Neural cell (in vitro differentiated cells): ENCODE data around the gene DCANP1.

ENCODE experiments used
- EP300 ChIP-seq: fragments of 450-650 bp; conservative IDR thresholded peaks from 2 replicates; pipeline ENCODE4 v1.6.1; 2014; ENCODE audit warnings: antibody characterized with exemption, mild to moderate bottlenecking, moderate library complexity; ENCODE audit not compliant: poor library complexity, severe bottlenecking
- EZH2 ChIP-seq: fragments of 200-600, 300-800 bp; shearing (Covaris generic), sonication (generic); IDR thresholded peaks from 2 replicates; pipeline ENCODE4 v1.6.1; 2014; ENCODE audit warnings: antibody characterized with exemption, low read length, borderline replicate concordance, mild to moderate bottlenecking; ENCODE audit not compliant: insufficient read depth, poor library complexity, severe bottlenecking
- MXI1 ChIP-seq: fragments of 450-650 bp; conservative IDR thresholded peaks from 2 replicates; pipeline ENCODE4 v1.6.1; 2014; ENCODE audit warnings: antibody characterized with exemption, mild to moderate bottlenecking; ENCODE audit not compliant: poor library complexity, severe bottlenecking
- POLR2AphosphoS5 ChIP-seq: IDR thresholded peaks from 2 replicates; pipeline ENCODE4 v1.6.1; 2012
- RAD21 ChIP-seq: fragments of 450-650 bp; conservative IDR thresholded peaks from 2 replicates; pipeline ENCODE4 v1.6.1; 2014; ENCODE audit warnings: antibody characterized with exemption, mild to moderate bottlenecking, moderate library complexity
- SMC3 ChIP-seq: fragments of 450-650 bp; conservative IDR thresholded peaks from 2 replicates; pipeline ENCODE4 v1.6.1; 2014; ENCODE audit warnings: antibody characterized with exemption, mild to moderate bottlenecking, moderate library complexity; ENCODE audit not compliant: poor library complexity
- TAF1 ChIP-seq: IDR thresholded peaks from 2 replicates; pipeline ENCODE4 v1.6.1; 2012; ENCODE audit warnings: low read depth
- TF ChIP-seq, protein P1 (sequence below): fragments of 450-650 bp; IDR thresholded peaks from 2 replicates; pipeline ENCODE4 v1.5.1; 2014; ENCODE audit warnings: antibody characterized with exemption, mild to moderate bottlenecking, moderate library complexity; ENCODE audit not compliant: poor library complexity, severe bottlenecking
- TF ChIP-seq, protein P2 (sequence below): IDR thresholded peaks from 2 replicates; pipeline ENCODE4 v1.6.1; 2012; ENCODE audit warnings: borderline replicate concordance

DNA sequence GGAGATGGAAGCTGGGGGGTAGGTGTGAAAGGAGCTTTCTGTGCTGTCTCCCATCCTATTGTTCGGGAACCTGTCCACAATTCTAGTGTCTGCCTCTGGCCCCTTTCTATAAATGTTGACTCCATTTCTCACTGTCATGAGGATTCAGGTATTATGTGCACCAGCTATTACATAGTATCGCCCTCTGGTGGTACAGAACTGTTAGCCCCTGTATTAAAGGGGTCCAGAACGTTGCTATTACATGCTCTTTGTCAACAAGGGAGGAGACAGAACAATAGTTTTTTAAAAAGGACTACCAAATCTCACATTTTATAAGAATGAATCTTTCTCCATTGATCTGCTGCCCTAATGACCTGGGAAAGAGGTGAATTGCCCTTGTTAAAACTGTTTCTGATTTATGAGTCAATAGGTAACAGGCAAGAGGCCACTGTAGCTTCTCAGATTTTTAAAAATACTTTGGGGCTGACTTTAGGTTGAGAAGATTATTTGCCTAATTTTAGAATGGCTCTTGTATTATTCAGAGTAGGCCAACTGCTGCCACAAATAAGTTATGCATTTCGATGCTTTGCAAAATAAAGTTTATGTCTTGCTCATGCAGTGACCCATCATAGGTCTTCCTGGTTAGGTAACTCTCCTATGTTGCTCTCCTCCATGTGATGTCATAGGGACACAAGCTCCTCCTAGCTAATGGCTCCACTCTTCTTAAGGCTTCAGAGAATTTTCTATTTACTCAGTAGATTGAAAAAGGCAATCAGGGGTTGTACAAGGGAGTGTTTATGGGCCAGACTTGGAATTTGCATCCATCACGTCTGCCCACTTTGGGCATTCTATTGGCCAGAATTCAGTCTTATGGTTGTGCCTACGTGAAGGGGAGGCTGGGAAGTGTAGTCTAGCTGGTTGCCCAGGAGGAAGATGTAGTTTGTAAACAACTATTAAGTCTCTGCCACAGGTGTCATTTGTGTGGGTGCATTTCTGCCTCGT is 20.8 kb downstream of the DCANP1 start:
- TF ChIP-seq, protein P1, sequence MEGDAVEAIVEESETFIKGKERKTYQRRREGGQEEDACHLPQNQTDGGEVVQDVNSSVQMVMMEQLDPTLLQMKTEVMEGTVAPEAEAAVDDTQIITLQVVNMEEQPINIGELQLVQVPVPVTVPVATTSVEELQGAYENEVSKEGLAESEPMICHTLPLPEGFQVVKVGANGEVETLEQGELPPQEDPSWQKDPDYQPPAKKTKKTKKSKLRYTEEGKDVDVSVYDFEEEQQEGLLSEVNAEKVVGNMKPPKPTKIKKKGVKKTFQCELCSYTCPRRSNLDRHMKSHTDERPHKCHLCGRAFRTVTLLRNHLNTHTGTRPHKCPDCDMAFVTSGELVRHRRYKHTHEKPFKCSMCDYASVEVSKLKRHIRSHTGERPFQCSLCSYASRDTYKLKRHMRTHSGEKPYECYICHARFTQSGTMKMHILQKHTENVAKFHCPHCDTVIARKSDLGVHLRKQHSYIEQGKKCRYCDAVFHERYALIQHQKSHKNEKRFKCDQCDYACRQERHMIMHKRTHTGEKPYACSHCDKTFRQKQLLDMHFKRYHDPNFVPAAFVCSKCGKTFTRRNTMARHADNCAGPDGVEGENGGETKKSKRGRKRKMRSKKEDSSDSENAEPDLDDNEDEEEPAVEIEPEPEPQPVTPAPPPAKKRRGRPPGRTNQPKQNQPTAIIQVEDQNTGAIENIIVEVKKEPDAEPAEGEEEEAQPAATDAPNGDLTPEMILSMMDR = peak; percentile 32
- TF ChIP-seq SMC3 (no peak), RAD21 (no peak), TAF1 (no peak), EP300 (no peak), POLR2AphosphoS5 (no peak), EZH2 (no peak), MXI1 (no peak)
- TF ChIP-seq, protein P2, sequence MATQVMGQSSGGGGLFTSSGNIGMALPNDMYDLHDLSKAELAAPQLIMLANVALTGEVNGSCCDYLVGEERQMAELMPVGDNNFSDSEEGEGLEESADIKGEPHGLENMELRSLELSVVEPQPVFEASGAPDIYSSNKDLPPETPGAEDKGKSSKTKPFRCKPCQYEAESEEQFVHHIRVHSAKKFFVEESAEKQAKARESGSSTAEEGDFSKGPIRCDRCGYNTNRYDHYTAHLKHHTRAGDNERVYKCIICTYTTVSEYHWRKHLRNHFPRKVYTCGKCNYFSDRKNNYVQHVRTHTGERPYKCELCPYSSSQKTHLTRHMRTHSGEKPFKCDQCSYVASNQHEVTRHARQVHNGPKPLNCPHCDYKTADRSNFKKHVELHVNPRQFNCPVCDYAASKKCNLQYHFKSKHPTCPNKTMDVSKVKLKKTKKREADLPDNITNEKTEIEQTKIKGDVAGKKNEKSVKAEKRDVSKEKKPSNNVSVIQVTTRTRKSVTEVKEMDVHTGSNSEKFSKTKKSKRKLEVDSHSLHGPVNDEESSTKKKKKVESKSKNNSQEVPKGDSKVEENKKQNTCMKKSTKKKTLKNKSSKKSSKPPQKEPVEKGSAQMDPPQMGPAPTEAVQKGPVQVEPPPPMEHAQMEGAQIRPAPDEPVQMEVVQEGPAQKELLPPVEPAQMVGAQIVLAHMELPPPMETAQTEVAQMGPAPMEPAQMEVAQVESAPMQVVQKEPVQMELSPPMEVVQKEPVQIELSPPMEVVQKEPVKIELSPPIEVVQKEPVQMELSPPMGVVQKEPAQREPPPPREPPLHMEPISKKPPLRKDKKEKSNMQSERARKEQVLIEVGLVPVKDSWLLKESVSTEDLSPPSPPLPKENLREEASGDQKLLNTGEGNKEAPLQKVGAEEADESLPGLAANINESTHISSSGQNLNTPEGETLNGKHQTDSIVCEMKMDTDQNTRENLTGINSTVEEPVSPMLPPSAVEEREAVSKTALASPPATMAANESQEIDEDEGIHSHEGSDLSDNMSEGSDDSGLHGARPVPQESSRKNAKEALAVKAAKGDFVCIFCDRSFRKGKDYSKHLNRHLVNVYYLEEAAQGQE = no peak
